ENCODE results near the gene MPG.

DNA sequence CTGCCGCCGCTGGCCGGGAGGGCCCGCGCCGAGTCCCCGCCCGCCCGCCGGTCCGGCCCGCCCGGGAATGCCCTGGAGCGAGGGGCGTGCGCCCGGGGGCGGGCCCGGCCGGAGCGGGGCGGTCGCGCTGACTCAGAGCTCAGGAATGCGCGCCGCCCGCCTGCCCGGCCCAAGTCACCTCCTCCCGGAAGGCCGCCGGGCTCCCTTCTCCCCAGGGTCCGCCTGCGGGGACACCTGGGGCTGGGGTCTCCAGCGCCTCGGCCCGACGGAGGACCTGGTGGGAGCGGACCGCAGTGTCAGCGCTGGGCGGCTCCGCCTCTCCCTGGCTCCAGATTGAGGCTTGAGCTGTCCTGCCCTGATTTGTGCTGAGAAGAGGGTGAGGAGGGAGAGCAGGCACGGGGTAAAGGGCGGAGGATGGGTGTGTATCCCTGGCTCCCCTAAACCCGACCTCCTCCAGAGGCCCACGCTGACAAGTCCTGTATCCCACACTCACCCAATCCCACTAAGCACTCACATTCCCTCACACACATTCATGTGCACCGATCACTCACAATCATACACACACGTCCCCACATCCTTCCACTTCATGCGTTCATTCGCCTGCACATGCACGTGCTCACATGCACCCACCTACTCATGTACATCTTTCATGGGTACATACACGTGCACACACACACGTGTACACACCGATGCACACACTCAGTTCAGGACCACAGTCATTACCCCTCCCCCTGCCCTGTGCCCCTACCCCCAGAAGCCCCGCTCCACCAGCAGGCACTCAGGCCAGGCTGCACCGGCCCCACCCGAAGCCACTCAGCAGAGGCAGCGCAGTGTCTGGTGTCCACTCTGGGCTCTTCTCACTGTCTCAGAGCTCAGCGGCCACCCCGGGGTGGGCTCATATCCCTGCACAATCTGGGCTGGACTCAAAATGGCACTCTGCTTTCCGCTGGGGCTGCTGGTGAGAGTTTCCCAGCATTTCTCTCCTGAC is 5.2 kb upstream of the MPG start, which contains the start of gene RHBDF1:
- TF ChIP-seq POLR2AphosphoS5 (IDR thresholded peaks at IDR 0.05) (no peak), CTCF (IDR thresholded peaks at IDR 0.05; ENCODE audit: poor library complexity, severe bottlenecking) (no peak)

Measured in neural cell (in vitro differentiated cells).